GM18502 (cell line): ENCODE results near the gene LRRK2.
A peak's percentile ranks its signal among the peaks of the same experiment; 100 is the strongest.
"Not testable (repeated sequence)": the region's sequence is repeated elsewhere in the genome, so short reads cannot be mapped to it uniquely, and the experiment has no call there.

ENCODE experiments used
- ATAC-seq: cut with Tn5 transposase; IDR thresholded peaks from one replicate; pipeline ENCODE4 v1.9.1; 2021; ENCODE audit warnings: mild to moderate bottlenecking; ENCODE audit not compliant: unreplicated experiment, poor library complexity

Gene LRRK2

DNA sequence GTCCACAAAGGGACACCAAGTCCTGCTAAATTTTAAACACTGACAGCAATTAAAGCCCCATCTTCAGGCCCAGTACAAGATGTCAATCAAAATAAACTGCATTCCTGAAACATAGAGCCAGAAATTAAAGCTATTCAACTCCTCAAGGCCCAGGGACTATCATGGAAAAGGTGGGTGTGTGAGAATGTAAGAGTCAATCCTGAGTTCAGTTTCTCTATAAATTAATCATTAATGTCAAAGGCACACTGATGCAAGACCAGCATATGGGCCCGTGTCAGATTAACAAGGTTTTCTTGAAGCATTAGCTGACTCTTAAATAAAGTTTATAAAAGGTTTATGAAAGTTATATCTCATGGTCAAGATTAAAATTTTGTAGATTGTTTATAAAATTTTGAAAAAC, 13.6 kb upstream of the LRRK2 start:
- not testable (repeated sequence) for ATAC-seq

- no peak for ATAC-seq
Observed at GRCh38 chr12:40212566-40212965, 12.2 kb upstream of the LRRK2 start.

DNA sequence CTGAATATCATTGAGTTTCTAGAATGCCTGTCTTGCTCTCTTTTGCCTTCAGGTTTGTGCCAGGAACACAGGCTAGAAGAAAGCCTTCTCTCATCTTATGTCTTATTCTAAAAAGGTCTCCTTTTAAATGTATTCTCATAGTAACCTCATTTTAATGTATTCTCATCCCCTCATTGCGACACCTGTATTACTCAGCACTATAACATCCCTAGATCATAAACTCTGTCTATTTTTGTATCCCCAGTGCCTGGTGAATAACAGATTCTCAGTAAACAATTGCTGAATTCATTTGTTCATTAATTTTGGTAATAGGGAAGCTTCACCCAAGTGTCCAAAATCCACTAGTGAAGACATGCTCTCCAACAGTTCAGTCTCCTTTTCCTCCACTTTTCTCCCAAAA, 8.8 kb upstream of the LRRK2 start:
- no peak for ATAC-seq

GRCh38 chr12:40216516-40217288, 8.1 kb upstream of the LRRK2 start:
- no peak for ATAC-seq

DNA sequence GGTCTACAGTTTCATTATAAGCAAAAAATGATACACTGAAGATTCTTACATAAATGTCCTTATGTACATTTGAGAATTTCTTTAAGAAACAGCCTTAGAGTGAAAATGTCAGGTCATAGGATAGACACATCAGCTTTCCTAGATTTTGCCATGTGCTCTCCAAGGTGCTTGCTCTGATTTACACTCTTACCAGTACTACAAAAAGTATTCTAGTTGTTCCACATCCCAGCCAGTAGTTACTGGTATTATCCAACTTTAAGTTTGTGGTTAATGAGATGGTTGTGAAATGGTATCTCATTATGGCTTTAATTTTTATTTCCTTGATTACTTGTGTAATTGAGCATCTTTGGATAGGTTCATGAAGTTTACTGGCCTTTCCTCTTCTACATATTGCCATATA, 5.0 kb upstream of the LRRK2 start:
- no peak for ATAC-seq

DNA sequence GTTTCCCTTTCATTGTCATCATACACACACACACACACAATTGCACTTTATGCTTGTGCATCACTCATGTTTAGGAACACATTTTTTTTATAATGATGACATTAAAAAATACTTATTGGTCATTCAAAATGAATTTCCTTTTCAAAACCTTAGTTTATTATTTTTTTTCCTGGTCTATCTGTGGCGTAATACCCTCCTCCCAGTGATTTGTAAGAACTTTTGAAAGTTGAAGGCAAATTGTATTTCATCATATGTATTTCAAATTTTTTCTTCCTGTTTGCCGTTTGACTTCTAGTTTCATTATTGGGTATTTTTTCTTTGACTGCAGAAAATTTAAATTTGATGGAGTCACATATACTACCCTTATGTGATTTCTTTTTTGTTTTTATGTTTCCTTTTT, 2.5 kb upstream of the LRRK2 start:
- ATAC-seq = no peak

DNA sequence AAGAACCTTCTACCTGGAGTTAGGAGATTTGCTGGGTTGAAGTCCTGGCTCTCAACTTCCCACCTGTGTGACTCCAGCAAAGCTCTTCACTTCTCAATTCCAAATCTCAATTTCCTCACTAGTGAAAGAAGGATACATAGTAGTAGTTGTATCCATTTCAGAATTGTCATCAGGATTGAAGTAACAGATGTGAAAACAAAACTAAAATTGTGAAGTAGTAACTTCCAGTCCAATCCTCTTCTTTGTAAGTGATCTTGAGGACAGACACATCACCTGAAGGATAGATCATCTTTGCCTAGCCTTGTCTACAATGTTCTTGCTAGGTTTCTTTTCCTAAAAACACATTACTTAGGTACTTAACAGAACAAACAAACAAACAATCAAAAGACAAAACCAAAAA, 1.2 kb upstream of the LRRK2 start:
- ATAC-seq = no peak

DNA sequence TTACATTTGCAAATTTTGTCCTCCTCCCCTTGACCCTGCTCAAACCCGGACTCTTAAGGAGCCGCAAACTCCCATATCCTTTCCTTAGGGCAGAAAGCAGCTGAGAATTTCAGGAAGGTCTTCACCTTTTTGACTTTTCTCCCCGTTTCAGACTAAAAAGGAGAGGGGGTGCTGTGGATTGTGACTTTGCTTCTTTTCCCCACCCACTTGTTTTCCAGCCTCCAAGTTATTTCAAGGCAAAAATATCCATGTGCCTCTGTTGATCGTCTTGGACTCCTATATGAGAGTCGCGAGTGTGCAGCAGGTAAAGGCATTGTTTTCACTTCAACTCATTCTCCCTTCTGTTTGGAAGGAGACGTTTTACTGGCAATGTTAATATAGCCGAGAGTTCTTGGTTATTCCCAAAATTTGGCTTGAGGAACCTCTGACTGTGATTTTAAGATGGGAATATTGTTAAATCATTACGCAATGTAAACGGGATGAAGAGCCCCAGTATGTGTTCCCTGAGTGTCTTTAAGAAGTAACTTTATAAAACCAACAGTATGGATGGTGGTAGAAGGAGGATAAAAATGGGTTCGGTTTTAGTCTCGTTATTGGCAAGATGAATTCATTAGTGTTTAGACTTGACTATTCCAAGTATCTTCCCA, 663 bp downstream of the LRRK2 start:
- ATAC-seq = no peak

GRCh38 chr12:40225984-40226602, 1.3 kb downstream of the LRRK2 start:
- ATAC-seq = peak; percentile 79

GRCh38 chr12:40226705-40227104, 1.9 kb downstream of the LRRK2 start:
- no peak for ATAC-seq

- no peak for ATAC-seq
Observed at GRCh38 chr12:40227447-40227846, 2.6 kb downstream of the LRRK2 start.

DNA sequence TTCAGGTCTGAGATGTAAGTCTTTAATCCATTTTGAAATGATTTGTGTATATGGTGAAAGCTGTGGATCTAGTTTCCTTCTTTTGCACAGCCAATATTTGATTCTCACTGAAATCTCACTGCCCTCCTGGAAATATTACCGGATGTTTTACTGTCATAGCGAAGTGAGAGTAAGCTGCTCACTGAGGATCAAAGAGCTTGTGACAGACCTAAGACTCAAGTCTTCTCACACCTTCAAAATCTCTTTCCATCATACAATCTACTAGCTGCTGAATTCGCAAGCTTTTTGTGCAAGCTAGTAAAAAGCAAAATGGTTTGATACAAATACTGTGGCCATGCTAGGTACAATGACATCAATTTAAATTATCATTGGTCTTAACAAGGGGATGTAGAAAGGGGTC, 3.9 kb downstream of the LRRK2 start:
- no peak for ATAC-seq

GRCh38 chr12:40229690-40230651, 5.2 kb downstream of the LRRK2 start:
- ATAC-seq = no peak

DNA sequence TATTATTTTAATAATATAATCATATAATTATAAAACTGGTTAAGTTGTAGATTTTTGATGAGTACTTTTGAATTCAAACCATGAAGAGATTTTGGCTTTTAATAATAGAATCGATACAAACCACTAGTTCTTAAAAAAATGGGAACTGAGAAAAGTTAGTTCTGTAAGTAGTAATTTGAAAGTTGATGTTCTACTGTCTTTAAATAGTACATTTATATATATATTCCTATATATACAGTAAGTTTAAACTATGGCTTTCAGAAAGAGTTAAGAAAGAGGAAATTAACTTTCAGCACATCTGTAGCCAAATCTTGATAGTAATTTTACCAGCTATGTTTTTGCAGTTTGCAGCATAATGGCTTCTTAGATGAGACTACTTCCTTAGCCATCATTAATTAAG, 7.8 kb downstream of the LRRK2 start:
- ATAC-seq = peak; percentile 73

- no peak for ATAC-seq
Observed at GRCh38 chr12:40233741-40234367, 9.1 kb downstream of the LRRK2 start.

DNA sequence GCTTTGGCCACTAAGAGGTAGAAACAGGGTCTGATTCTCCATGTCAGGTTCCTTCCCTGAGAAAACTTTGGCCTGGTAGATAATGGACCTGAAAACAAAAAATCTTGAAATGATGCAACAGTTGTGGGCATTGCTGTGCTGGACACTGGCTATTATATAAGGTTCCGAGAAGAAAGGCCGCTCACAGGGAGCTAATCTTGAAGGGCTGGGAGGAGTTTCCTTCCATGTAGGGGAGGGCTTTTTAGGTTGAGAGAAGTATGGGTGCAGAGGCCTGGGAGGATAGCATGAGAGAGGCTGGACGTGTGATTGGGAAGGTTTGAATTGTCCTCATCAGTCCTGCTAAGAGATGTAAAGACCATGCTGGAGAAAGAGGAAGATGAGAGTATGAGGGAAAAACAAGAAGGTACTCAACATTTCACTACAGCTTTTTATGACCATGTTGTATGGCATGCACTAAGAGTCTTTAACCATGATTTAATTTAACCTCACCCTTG, 11.6 kb downstream of the LRRK2 start:
- no peak for ATAC-seq

- no peak for ATAC-seq
Observed at GRCh38 chr12:40238266-40238902, 13.6 kb downstream of the LRRK2 start.

DNA sequence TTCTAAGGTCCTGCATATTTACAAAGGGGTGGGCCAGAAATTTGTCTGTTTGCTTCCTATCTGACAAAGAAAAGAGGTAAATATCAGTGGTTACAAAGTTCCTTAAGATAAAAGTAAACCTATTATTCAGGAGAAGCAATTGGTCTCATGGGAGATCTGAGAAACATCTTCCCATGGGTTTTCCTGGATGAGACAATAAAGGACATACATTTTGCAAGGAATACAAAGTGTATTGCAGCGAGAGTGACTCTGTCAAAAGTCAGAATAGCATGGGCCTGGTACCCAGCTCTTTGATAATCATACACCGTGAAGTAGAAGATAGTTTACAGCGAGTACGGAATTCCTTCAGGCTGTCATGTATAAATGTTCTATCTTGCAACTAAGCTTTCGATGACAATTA, 14.2 kb downstream of the LRRK2 start:
- ATAC-seq = no peak

- no peak for ATAC-seq
Observed at GRCh38 chr12:40240779-40241178, 16.0 kb downstream of the LRRK2 start.
